Hindlimb muscle (tissue), 1 donor: ENCODE results near the gene SLC32A1. TPM values are rescaled to one million over a fixed set of nuclear protein-coding genes. Genes with fewer than 3 reads are reported as not detected.

Experiments used
- DNase-seq: peaks from one replicate; pipeline ENCODE4 v3.0.0-alpha.2; 2013
- polyA plus RNA-seq: library from polyadenylated mRNA; unstranded; fragments of 120-200 nt; gene quantifications from one replicate; pipeline ENCODE4 v1.2.1, GENCODE V29; 2013; ENCODE audit not compliant: insufficient read length

SLC32A1 gene
- polyA plus RNA-seq, 1 donor = not detected

GRCh38 chr20:38755324-38755910, 31.1 kb downstream of the SLC32A1 start:
- no peak for DNase-seq

GRCh38 chr20:38757145-38757775, 33.0 kb downstream of the SLC32A1 start:
- DNase-seq = no peak

- no peak for DNase-seq
Observed at GRCh38 chr20:38759106-38759505, 34.8 kb downstream of the SLC32A1 start.

- no peak for DNase-seq
Observed at GRCh38 chr20:38760978-38761377, 36.7 kb downstream of the SLC32A1 start.

GRCh38 chr20:38762174-38762573, 37.9 kb downstream of the SLC32A1 start:
- no peak for DNase-seq

GRCh38 chr20:38763616-38764015, 39.3 kb downstream of the SLC32A1 start:
- no peak for DNase-seq

GRCh38 chr20:38764567-38765318, 40.5 kb downstream of the SLC32A1 start:
- no peak for DNase-seq

- no peak for DNase-seq
Observed at GRCh38 chr20:38766071-38766470, 41.8 kb downstream of the SLC32A1 start.

GRCh38 chr20:38769376-38770295, 45.4 kb downstream of the SLC32A1 start:
- DNase-seq = no peak

- DNase-seq = no peak
Observed at GRCh38 chr20:38770546-38770945, 46.3 kb downstream of the SLC32A1 start.

GRCh38 chr20:38770970-38771369, 46.7 kb downstream of the SLC32A1 start:
- DNase-seq = no peak

GRCh38 chr20:38771621-38772020, 47.3 kb downstream of the SLC32A1 start:
- no peak for DNase-seq

- no peak for DNase-seq
Observed at GRCh38 chr20:38774167-38774566, 49.9 kb downstream of the SLC32A1 start.

GRCh38 chr20:38776363-38776762, 52.1 kb downstream of the SLC32A1 start:
- no peak for DNase-seq

Other genes with a start within 250 kb of the SLC32A1 start
- not detected for gene ADIG, start 143.3 kb upstream of the SLC32A1 start, polyA plus RNA-seq
- 0.09 TPM for gene ARHGAP40, start 122.7 kb upstream of the SLC32A1 start, polyA plus RNA-seq
- gene ACTR5, start 24.0 kb downstream of the SLC32A1 start, polyA plus RNA-seq = 6.9 TPM
- 3.7 TPM for gene PPP1R16B, start 81.2 kb downstream of the SLC32A1 start, polyA plus RNA-seq
- 7.7 TPM for gene FAM83D, start 201.9 kb downstream of the SLC32A1 start, polyA plus RNA-seq
- 9.9 TPM for gene DHX35, start 237.9 kb downstream of the SLC32A1 start, polyA plus RNA-seq